NB4 (cell line): Measurements from ENCODE around the gene DIS3L2.

Experiments
- CTCF ChIP-seq: IDR thresholded peaks from one replicate; pipeline ENCODE4 v1.5.1; 2012; ENCODE audit warnings: low read depth, low read length
- POLR2A ChIP-seq: IDR thresholded peaks from 2 replicates; pipeline ENCODE4 v1.6.1; 2011; ENCODE audit warnings: mild to moderate bottlenecking; ENCODE audit not compliant: insufficient read length; ENCODE audit errors: extremely low read depth

- TF ChIP-seq CTCF (no peak), POLR2A (no peak)
These were observed 15.2 kb upstream of the DIS3L2 start for GRCh38 chr2:231946241-231946814.
